Fibroblast of lung (primary cell): ENCODE data around the gene CST7.

Source experiments
- EZH2 ChIP-seq: IDR thresholded peaks from 2 replicates; pipeline ENCODE4 v1.5.1; 2012; ENCODE audit warnings: low read length, control low read depth, mild to moderate bottlenecking; ENCODE audit errors: missing control alignments
- TF ChIP-seq, protein P1 (sequence below), 2 donors: IDR thresholded peaks in 1 of 2; conservative IDR thresholded peaks in 1 of 2; 1 replicate in 1 of 2; 2 replicates in 1 of 2; pipeline ENCODE4 v1.5.1; 2011 to 2012; ENCODE audit warnings: low read length in 2 of 2, control low read depth in 1 of 2, inconsistent platforms in 1 of 2, low read depth in 1 of 2, mild to moderate bottlenecking in 1 of 2

DNA sequence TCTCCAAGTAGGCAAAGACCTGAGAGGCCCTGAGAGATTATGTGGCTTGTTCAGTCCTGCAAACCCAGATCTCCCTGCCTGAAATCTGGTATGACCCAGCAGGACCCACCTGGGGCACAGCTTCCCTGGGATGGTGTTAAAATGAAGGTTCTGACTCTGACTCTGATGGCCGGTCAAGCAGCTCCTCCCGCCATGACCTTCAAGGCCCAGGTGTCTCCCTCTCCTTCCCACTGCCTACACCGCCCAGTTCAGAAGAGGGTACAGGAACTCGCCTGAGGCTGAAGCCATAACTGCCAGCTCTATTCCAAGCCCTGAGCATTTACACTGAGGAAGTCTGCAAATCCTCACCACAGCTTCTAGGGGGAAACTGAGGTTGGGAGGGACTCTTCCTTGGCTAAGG is 5.9 kb upstream of the CST7 start:
- TF ChIP-seq, protein P1, sequence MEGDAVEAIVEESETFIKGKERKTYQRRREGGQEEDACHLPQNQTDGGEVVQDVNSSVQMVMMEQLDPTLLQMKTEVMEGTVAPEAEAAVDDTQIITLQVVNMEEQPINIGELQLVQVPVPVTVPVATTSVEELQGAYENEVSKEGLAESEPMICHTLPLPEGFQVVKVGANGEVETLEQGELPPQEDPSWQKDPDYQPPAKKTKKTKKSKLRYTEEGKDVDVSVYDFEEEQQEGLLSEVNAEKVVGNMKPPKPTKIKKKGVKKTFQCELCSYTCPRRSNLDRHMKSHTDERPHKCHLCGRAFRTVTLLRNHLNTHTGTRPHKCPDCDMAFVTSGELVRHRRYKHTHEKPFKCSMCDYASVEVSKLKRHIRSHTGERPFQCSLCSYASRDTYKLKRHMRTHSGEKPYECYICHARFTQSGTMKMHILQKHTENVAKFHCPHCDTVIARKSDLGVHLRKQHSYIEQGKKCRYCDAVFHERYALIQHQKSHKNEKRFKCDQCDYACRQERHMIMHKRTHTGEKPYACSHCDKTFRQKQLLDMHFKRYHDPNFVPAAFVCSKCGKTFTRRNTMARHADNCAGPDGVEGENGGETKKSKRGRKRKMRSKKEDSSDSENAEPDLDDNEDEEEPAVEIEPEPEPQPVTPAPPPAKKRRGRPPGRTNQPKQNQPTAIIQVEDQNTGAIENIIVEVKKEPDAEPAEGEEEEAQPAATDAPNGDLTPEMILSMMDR (conservative IDR thresholded peaks at IDR 0.05 in 1 of 2, IDR thresholded peaks at IDR 0.05 in 1 of 2; ENCODE audit: low read depth in 1 of 2, low read length in 2 of 2): no peak
- no peak for TF ChIP-seq EZH2
